ENCODE data around the gene PCSK7.

The PCSK7 gene

DNA sequence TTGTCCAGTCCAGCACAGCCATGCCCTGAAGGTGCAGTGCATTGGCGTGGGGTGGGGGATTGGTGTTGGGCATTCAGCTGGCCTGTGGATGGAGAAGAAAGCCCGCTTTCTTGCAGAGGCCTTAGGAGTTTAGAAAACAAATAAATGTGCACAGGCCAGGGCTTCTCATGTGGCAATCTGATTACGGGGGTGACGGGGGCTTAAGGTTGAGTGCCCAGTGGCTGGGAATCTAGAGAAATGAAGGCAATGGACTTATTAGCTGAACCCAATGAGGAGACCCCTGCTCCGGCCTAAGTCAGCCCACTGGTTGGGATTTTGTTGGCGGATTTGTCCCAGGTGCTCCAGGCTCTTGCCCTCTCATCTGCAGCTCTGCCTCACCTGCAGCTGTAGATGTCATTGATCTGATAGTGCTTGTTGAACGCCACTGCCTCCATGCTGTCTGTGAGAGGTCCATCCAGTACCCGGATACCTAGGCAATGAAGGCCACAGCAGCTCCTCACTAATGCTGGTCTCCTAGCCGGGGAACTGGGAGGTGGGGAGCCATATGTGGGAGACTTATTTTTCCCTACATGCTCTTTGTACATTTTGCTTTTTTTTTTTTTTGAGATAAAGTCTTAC lies 6.2 kb downstream of the PCSK7 start:
- no peak for DNase-seq (ENCODE audit: extremely low read depth, low read depth)
- TF ChIP-seq, protein P1, sequence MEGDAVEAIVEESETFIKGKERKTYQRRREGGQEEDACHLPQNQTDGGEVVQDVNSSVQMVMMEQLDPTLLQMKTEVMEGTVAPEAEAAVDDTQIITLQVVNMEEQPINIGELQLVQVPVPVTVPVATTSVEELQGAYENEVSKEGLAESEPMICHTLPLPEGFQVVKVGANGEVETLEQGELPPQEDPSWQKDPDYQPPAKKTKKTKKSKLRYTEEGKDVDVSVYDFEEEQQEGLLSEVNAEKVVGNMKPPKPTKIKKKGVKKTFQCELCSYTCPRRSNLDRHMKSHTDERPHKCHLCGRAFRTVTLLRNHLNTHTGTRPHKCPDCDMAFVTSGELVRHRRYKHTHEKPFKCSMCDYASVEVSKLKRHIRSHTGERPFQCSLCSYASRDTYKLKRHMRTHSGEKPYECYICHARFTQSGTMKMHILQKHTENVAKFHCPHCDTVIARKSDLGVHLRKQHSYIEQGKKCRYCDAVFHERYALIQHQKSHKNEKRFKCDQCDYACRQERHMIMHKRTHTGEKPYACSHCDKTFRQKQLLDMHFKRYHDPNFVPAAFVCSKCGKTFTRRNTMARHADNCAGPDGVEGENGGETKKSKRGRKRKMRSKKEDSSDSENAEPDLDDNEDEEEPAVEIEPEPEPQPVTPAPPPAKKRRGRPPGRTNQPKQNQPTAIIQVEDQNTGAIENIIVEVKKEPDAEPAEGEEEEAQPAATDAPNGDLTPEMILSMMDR (IDR thresholded peaks at IDR 0.05; ENCODE audit: low read depth, low read length): no peak

DNA sequence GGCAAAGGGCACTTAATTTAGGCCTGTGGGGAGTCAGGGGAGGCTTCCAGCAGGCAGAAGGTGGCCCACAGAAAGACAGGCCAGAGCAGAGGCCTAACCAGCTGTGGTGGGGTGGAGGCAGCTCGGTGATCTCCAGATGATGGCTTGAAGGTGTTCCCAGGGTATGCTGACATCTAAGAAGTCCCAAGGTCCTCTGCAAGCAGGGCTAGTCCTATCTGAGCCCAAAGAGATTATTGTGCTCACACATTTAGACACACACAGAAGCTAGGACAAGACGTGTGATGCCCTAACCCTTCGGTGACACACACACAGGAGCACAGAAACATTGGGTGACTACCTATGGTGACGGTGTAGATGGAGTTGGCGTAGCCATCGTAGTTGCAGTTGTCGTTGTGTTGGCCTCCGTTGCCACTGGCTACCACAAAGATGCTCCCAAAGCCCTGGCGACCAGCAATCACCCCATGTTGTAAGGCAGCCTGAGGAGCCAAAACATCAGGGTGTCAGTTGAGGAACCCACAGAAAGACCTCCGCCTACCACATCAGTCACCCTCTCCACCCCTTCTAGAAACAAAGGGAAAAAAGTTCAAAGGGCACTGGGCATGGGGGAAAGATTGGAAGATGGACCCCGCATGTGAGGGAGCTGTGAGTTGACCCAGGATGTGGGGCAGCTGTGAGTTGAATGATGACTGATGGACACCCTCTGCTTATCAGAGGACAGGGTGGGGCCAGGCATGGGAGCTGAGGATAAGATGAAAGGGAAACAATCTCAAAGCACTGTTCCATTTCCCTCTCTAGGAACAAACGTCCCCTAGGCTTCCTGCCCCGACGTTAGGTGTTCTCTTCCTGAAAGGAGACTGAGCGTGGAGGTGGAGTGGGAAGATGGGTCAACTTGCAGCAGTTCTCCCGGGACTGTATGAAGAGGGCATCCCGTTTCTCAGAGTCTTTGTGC lies 7.9 kb downstream of the PCSK7 start:
- TF ChIP-seq, protein P1 (IDR thresholded peaks at IDR 0.05; ENCODE audit: low read depth, low read length): no peak
- no peak for DNase-seq (ENCODE audit: extremely low read depth, low read depth)

DNA sequence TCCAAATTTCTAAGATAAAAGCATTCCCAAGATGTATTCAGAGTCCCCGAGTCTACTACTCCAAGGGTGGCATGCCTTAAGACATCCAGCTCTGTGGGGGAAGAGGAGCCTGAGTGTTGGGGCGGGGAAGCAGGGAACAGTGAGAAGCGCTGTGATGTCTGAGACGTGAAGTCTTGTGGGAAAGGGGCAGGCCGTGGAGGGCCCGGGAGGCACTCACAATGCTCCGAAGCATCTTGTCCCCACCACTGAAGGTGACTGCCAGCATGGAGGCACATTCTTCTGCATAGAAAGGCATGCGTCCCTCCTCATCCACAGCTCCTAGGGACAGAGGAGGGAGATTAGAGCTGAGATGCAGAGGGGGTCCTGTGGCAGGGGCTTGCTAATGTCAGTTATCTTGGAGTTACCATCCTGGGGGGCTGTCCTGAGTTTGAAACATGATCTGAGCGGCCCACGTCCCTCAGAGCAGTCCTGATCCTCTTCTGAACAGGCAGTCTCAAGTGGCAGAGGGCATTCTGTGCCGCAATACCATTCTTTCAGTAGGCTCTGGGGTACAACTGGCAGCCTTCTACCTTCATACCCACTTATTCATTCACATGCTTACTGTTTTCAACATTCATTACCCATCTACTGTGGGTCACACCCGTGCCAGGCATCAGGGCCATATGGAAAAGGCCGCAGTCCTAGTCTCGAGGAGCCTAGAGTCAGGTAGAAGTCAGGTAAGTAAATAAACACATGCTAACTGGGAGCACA lies 8.7 kb downstream of the PCSK7 start:
- TF ChIP-seq, protein P1 (IDR thresholded peaks at IDR 0.05; ENCODE audit: low read depth, low read length): no peak
- DNase-seq (ENCODE audit: extremely low read depth, low read depth): no peak

DNA sequence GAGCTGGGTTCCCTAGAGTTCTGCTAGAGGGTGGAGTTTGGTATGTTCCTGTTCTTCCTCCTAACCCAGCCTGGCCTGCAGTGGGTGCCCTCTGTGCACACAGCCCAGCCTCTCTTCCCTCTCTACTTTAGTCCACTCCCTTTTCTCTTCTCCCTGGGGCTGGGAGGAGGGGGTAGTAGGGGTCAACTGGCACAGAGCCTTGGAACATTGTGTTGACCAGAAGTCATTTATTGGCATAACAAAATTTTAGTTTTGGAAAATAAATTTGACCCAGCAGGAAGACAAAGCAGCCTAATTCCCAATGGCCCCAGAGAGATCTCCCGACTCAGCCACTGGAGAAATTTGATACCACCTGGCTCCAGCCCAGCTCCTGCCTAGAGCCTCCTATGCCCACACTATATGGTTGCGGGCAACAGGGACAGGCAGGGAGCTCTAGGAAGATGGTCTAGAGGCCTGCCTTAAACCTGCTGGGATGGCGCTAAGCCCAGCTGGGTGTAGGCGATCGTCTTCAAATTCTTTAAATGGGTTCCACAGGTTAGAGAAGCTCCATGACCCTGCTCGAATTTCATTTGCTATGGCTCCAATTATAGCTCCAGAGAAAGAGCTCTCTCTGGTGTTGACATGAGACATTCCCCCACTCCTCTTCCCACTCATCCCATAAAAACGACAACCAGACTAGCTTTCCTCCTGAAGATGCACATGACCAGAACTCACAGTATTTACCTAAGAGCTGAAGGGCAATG lies 9.9 kb downstream of the PCSK7 start:
- TF ChIP-seq, protein P1 (IDR thresholded peaks at IDR 0.05; ENCODE audit: low read depth, low read length): peak; percentile 6; the same call in 1 of the 2 replicates
- DNase-seq (ENCODE audit: extremely low read depth, low read depth): no peak

DNA sequence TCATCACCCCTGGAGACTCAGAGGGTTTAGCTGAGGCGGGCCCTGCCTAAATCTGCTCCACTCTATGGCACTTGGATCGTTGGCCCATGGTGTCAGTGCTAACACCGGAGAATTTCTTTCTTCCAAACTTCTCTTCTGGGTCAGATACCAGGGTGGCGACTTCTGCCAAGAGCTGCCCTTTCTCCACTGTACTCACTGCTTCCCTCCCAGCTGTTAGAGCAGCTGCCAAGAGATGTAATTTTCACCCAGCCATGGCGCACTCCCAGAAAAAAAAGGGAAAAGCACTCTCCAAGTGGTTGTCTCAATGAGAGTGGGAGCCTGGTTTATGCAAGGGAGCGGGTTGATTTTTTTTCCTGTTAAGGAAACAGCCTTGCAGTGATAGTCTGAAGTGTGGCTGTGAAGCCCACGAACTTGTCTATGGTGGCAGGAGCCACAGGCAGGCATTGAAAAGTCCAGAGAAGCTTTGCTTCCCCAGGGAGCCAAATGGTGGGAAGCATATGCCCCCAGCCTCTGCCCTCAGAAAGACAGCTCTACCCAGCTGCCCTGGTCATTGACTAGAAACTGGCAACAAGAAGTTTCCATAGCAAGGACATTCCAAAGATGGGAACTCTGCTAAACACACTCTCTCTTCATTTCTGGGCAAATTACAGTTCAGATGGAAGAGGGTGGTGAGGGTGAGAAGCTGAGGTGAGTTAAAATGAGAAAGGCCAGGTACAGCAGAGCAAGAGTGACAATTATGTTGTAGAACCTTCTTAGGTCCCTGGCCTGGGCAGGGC lies 10.7 kb downstream of the PCSK7 start:
- TF ChIP-seq, protein P1 (IDR thresholded peaks at IDR 0.05; ENCODE audit: low read depth, low read length): no peak
- DNase-seq (ENCODE audit: extremely low read depth, low read depth): no peak

DNA sequence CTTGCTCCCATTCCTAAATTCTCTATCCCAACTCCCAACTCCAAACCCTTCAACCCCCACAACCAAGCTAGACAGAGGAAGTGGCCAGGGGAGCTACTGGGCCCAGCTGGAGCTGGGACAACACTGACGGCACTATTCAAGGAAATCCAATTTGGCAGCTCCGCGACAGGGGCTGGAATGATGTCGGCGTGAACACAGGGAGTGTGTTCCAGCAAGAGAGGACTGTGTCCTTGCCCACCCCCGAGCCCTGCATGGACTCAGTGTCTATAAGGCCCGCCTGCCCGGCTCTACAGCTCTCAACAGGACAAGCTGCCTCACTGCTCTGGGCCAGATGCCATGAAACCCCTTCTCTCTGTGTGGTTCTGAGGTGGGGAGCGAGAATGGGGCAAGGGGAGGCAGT lies 11.3 kb downstream of the PCSK7 start:
- TF ChIP-seq, protein P1 (IDR thresholded peaks at IDR 0.05; ENCODE audit: low read depth, low read length): no peak
- DNase-seq (ENCODE audit: extremely low read depth, low read depth): no peak
